WTC11 (cell line): ENCODE measurements around the gene ZBTB34. TPM values are rescaled to one million over a fixed set of nuclear protein-coding genes. Genes with fewer than 3 reads are reported as not detected.

Experiments
- ATAC-seq: fragments of 200-7000 bp; cut with Tn5 transposase; 2 replicates; pipeline ENCODE4 v1.10.0; 2021; ENCODE audit warnings: mild to moderate bottlenecking, moderate library complexity
- CTCF ChIA-PET: fragments of 300-600 bp; sonication (Branson Sonifier 250); formaldehyde crosslinking; loops from one replicate; lab custom pipeline; 2021; ENCODE audit warnings: antibody characterized with exemption; lab: Charles Lee
- POLR2A ChIA-PET: fragments of 350-600 bp; sonication (Branson Sonifier 250); formaldehyde crosslinking; loops from one replicate; lab custom pipeline; 2021; ENCODE audit warnings: antibody characterized with exemption; lab: Charles Lee
- DNase-seq: peaks from one replicate; pipeline ENCODE4 v3.0.0; 2021; ENCODE audit warnings: low spot score
- H3K27ac Mint-ChIP-seq: 2 replicates; pipeline ENCODE4 v1.8.0; 2021; ENCODE audit warnings: mixed read lengths
- H3K27me3 Mint-ChIP-seq: 2 replicates; pipeline ENCODE4 v1.8.0; 2021; ENCODE audit warnings: low read depth, mild to moderate bottlenecking, moderate library complexity, mixed read lengths
- H3K36me3 Mint-ChIP-seq: 2 replicates; pipeline ENCODE4 v1.8.0; 2021; ENCODE audit warnings: mixed read lengths
- H3K4me1 Mint-ChIP-seq: 2 replicates; pipeline ENCODE4 v1.8.0; 2022; ENCODE audit warnings: mixed read lengths
- H3K4me3 Mint-ChIP-seq: 2 replicates; pipeline ENCODE4 v1.8.0; 2021; ENCODE audit warnings: mild to moderate bottlenecking, moderate library complexity, mixed read lengths
- H3K9me3 Mint-ChIP-seq: 2 replicates; pipeline ENCODE4 v1.8.0; 2021; ENCODE audit warnings: mixed read lengths
- ATF2 ChIP-seq: sonication (generic); formaldehyde crosslinking; IDR thresholded peaks from 2 replicates; pipeline ENCODE4 v1.8.1; 2022; ENCODE audit warnings: low read depth, missing genetic modification reagents, borderline replicate concordance
- ATF3 ChIP-seq: sonication (generic); formaldehyde crosslinking; conservative IDR thresholded peaks from 2 replicates; pipeline ENCODE4 v1.8.1; 2022; ENCODE audit warnings: mild to moderate bottlenecking, missing genetic modification reagents
- CTCF ChIP-seq: fragments of 200-600 bp; IDR thresholded peaks from 2 replicates; pipeline ENCODE4 v1.8.0; 2022; ENCODE audit warnings: antibody characterized with exemption
- E2F1 ChIP-seq: sonication (generic); formaldehyde crosslinking; IDR thresholded peaks from 2 replicates; pipeline ENCODE4 v1.8.0; 2022; ENCODE audit warnings: mild to moderate bottlenecking, missing genetic modification reagents
- GRHL2 ChIP-seq: fragments of 250-450 bp; sonication (Bioruptor Pico); IDR thresholded peaks from 2 replicates; pipeline ENCODE4 v1.8.0; 2022; ENCODE audit warnings: mild to moderate bottlenecking, moderate library complexity; ENCODE audit not compliant: insufficient replicate concordance, severe bottlenecking
- HMGXB4 ChIP-seq: sonication (generic); formaldehyde crosslinking; IDR thresholded peaks from 2 replicates; pipeline ENCODE4 v1.8.1; 2023; ENCODE audit warnings: mild to moderate bottlenecking, moderate library complexity, missing genetic modification reagents
- MYBL2 ChIP-seq: sonication (generic); formaldehyde crosslinking; IDR thresholded peaks from 2 replicates; pipeline ENCODE4 v1.8.1; 2023; ENCODE audit warnings: mild to moderate bottlenecking, moderate library complexity, missing genetic modification reagents
- PRDM15 ChIP-seq: sonication (generic); formaldehyde crosslinking; IDR thresholded peaks from 2 replicates; pipeline ENCODE4 v1.8.0; 2022; ENCODE audit warnings: missing genetic modification reagents
- TP53 ChIP-seq: sonication (generic); formaldehyde crosslinking; IDR thresholded peaks from 2 replicates; pipeline ENCODE4 v1.8.1; 2023; ENCODE audit warnings: mild to moderate bottlenecking, missing genetic modification reagents
- ZMAT4 ChIP-seq: fragments of 250-450 bp; sonication (Bioruptor Pico); IDR thresholded peaks from 2 replicates; pipeline ENCODE4 v1.9.0; 2021; ENCODE audit warnings: mild to moderate bottlenecking
- ZNF232 ChIP-seq: sonication (generic); formaldehyde crosslinking; IDR thresholded peaks from 2 replicates; pipeline ENCODE4 v1.8.0; 2022; ENCODE audit warnings: mild to moderate bottlenecking, missing genetic modification reagents
- ZNF396 ChIP-seq: fragments of 250-450 bp; sonication (Bioruptor Pico); IDR thresholded peaks from 2 replicates; pipeline ENCODE4 v1.8.0; 2021; ENCODE audit warnings: mild to moderate bottlenecking, moderate library complexity, borderline replicate concordance
- total RNA-seq: library from RNA; stranded (reverse); gene quantifications from 3 replicates; pipeline ENCODE4 v1.2.3, GENCODE V29; 2021

Gene ZBTB34
- total RNA-seq, 1 experiment from 2014 or later: 18.4 TPM

- TF ChIP-seq ATF3 (CRISPR knock-in tag): no peak
- TF ChIP-seq MYBL2 (CRISPR knock-in tag): 0 out of 2 replicates have a peak, but pooled peaks have one; percentile 56
- TF ChIP-seq, all 79 proteins: peak for 13
Measured at GRCh38 chr9:126860077-126860756, at the start of gene ZBTB34 (continued).

GRCh38 chr9:126813072-126813471 lies 47.4 kb upstream of the ZBTB34 start:
- ATAC-seq (no peak), DNase-seq (no peak)
- no peaks in the 10 kb centered on the region for H3K27me3 Mint-ChIP-seq
- CTCF ChIA-PET: no interaction called here
- H3K27ac Mint-ChIP-seq: no peak overlapping the region
- H3K4me1 Mint-ChIP-seq: no peaks in the 10 kb centered on the region
- POLR2A ChIA-PET: no interaction called here
- H3K9me3 Mint-ChIP-seq: peaks cover 24% of the 10 kb centered on the region
- no peak overlapping the region for H3K4me3 Mint-ChIP-seq
- TF ChIP-seq GRHL2 (CRISPR knock-in tag) (no peak), TP53 (CRISPR knock-in tag) (no peak), HMGXB4 (CRISPR knock-in tag) (no peak), PRDM15 (CRISPR knock-in tag) (no peak), ATF3 (CRISPR knock-in tag) (no peak), CTCF (no peak), E2F1 (CRISPR knock-in tag) (no peak), ZNF232 (CRISPR knock-in tag) (no peak), ZMAT4 (CRISPR knock-in tag) (no peak), ATF2 (CRISPR knock-in tag) (no peak), ZNF396 (CRISPR knock-in tag) (no peak)
- peaks cover 48% of the 10 kb centered on the region for H3K36me3 Mint-ChIP-seq
